T-helper 1 cell treated with Interleukin-12 subunit alpha and Interleukin-12 subunit beta and Interleukin-4 antibody, amounts not matched to agents 30 ng/mL and 1 ng/mL, for 36 hours (primary cell): ENCODE data around the gene POU6F2. TPM values are rescaled to one million over a fixed set of nuclear protein-coding genes. Genes with fewer than 3 reads are reported as not detected.

Experiments used
- intact Hi-C: fragments of 100-400 bp; cut with micrococcal nuclease; formaldehyde crosslinking; loops from one replicate; pipeline ENCODE4 v1.15.1; 2024
- total RNA-seq: library from RNA; stranded (reverse); gene quantifications from 2 replicates; pipeline ENCODE4 v1.2.3, GENCODE V29; 2022

The POU6F2 gene
- total RNA-seq, 1 donor from 2014 or later: 0.32 TPM

- intact Hi-C loops: no loop called here
These were observed 272.0 kb downstream of the POU6F2 start for GRCh38 chr7:39249635-39250152.

- intact Hi-C loops: no loop called here
These were observed 275.2 kb downstream of the POU6F2 start for GRCh38 chr7:39252916-39253315.

- intact Hi-C loops: no loop called here
These were observed 281.8 kb downstream of the POU6F2 start for GRCh38 chr7:39259391-39260003.

GRCh38 chr7:39260279-39260844, 282.7 kb downstream of the POU6F2 start:
- intact Hi-C loops: no loop called here

GRCh38 chr7:39261771-39262170, 284.1 kb downstream of the POU6F2 start:
- intact Hi-C loops: no loop called here

GRCh38 chr7:39265641-39266591, 288.2 kb downstream of the POU6F2 start:
- intact Hi-C loops: no loop called here

- intact Hi-C loops: no loop called here
These were observed 291.3 kb downstream of the POU6F2 start for GRCh38 chr7:39269034-39269433.

- intact Hi-C loops: no loop called here
These were observed 292.3 kb downstream of the POU6F2 start for GRCh38 chr7:39270018-39270417.

GRCh38 chr7:39271402-39271801, 293.7 kb downstream of the POU6F2 start:
- intact Hi-C loops: no loop called here

GRCh38 chr7:39272111-39272510, 294.4 kb downstream of the POU6F2 start:
- intact Hi-C loops: no loop called here

GRCh38 chr7:39272691-39273090, 295.0 kb downstream of the POU6F2 start:
- intact Hi-C loops: no loop called here

GRCh38 chr7:39280337-39280736, 302.6 kb downstream of the POU6F2 start:
- intact Hi-C loops: no loop called here

GRCh38 chr7:39285256-39285655, 307.5 kb downstream of the POU6F2 start:
- intact Hi-C loops: no loop called here

- intact Hi-C loops: no loop called here
These were observed 310.6 kb downstream of the POU6F2 start for GRCh38 chr7:39288303-39288702.

- intact Hi-C loops: no loop called here
These were observed 314.1 kb downstream of the POU6F2 start for GRCh38 chr7:39291628-39292410.

GRCh38 chr7:39293056-39293823, 315.5 kb downstream of the POU6F2 start:
- intact Hi-C loops: no loop called here

GRCh38 chr7:39294022-39294421, 316.3 kb downstream of the POU6F2 start:
- intact Hi-C loops: no loop called here

GRCh38 chr7:39295796-39296195, 318.1 kb downstream of the POU6F2 start:
- intact Hi-C loops: no loop called here

- intact Hi-C loops: no loop called here
These were observed 322.0 kb downstream of the POU6F2 start for GRCh38 chr7:39299695-39300094.

- intact Hi-C loops: no loop called here
These were observed 322.6 kb downstream of the POU6F2 start for GRCh38 chr7:39300276-39300675.
